ENCODE data around the gene ATP2B2. TPM values are rescaled to one million over a fixed set of nuclear protein-coding genes. Genes with fewer than 3 reads are reported as not detected.

Gene ATP2B2
- total RNA-seq, 6 experiments from 2014 or later: 25.9 to 45.1 (median 35.1) TPM

DNA sequence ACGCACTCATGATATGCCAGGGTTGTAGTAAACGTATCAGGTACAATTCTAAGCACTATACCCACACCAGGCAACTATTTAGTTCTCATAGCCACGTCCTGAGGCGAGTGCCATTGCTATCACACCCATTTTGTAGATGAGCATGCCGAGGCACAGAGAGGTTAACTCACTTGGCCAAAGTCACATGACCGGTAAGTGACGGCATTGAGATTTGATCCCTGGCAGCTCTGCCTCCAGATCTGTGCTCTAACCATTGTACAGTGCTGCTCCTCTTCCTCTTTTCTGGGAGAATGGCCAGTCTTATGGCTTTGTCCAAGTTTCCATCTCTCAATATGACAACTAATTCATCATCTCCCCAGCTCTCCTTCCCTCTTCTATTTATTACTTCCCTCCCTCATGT is 18.9 kb upstream of the ATP2B2 start:
- no peaks in the 10 kb centered on the region for H3K27me3 ChIP-seq
- no peaks in the 10 kb centered on the region for H3K9me3 ChIP-seq
- ATAC-seq (no peak), DNase-seq (peak in 1 of 3 donors; percentile 6)
- H3K27ac ChIP-seq: no peak overlapping the region
- WGBS (ENCODE audit: insufficient coverage, low coverage, low lambda C conversion rate, missing lambda C conversion rate): no CpG with 5 or more reads among the region's 7 CpGs
- TF ChIP-seq POLR2A (IDR thresholded peaks at IDR 0.05): no peak
- TF ChIP-seq, protein P1, sequence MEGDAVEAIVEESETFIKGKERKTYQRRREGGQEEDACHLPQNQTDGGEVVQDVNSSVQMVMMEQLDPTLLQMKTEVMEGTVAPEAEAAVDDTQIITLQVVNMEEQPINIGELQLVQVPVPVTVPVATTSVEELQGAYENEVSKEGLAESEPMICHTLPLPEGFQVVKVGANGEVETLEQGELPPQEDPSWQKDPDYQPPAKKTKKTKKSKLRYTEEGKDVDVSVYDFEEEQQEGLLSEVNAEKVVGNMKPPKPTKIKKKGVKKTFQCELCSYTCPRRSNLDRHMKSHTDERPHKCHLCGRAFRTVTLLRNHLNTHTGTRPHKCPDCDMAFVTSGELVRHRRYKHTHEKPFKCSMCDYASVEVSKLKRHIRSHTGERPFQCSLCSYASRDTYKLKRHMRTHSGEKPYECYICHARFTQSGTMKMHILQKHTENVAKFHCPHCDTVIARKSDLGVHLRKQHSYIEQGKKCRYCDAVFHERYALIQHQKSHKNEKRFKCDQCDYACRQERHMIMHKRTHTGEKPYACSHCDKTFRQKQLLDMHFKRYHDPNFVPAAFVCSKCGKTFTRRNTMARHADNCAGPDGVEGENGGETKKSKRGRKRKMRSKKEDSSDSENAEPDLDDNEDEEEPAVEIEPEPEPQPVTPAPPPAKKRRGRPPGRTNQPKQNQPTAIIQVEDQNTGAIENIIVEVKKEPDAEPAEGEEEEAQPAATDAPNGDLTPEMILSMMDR (IDR thresholded peaks at IDR 0.05): no peak
- no peaks in the 10 kb centered on the region for H3K36me3 ChIP-seq
- no peaks in the 10 kb centered on the region for H3K4me1 ChIP-seq
- H3K4me3 ChIP-seq: no peak overlapping the region
- intact Hi-C loops (cut with DNase I): no loop called here

DNA sequence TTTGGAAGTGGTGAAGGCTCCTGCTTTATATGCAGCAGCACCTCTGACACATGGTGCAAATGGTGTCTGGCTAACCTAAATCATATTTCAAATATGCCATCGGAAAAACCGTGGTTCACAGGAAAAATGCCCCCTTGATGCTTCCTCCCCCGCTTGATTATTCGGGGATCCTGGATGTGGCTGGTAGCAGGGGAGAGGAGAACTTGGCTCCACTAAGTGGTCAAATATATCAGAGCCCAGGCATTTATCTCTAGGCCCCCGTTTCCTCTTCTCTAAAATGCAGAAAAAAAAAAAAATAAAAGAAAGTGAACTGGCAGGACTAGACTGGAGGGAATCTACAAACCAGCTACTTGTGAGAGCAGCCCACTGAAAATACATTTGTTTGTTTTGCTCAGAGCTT is 18.2 kb upstream of the ATP2B2 start:
- DNase-seq (no peak), ATAC-seq (no peak)
- H3K27ac ChIP-seq: no peak overlapping the region
- WGBS (ENCODE audit: insufficient coverage, low coverage, low lambda C conversion rate, missing lambda C conversion rate): 30% methylated on average over 5 of the region's 5 CpGs
- H3K27me3 ChIP-seq: no peaks in the 10 kb centered on the region
- no peaks in the 10 kb centered on the region for H3K36me3 ChIP-seq
- intact Hi-C loops (cut with DNase I): no loop called here
- TF ChIP-seq, protein P1 (IDR thresholded peaks at IDR 0.05): no peak
- TF ChIP-seq POLR2A (IDR thresholded peaks at IDR 0.05): no peak
- no peak overlapping the region for H3K4me3 ChIP-seq
- no peaks in the 10 kb centered on the region for H3K4me1 ChIP-seq
- no peaks in the 10 kb centered on the region for H3K9me3 ChIP-seq

GRCh38 chr3:10522646-10523303 is 17.4 kb upstream of the ATP2B2 start:
- no peaks in the 10 kb centered on the region for H3K4me1 ChIP-seq
- DNase-seq (peak in 1 of 3 donors; percentile 20), ATAC-seq (no peak)
- no peak overlapping the region for H3K27ac ChIP-seq
- no peaks in the 10 kb centered on the region for H3K36me3 ChIP-seq
- intact Hi-C loops (cut with DNase I): no loop called here
- H3K4me3 ChIP-seq: no peak overlapping the region
- no peaks in the 10 kb centered on the region for H3K9me3 ChIP-seq
- TF ChIP-seq, protein P1 (IDR thresholded peaks at IDR 0.05): no peak
- TF ChIP-seq POLR2A (IDR thresholded peaks at IDR 0.05): no peak
- 64% methylated on average over 2 of the region's 3 CpGs for WGBS (ENCODE audit: insufficient coverage, low coverage, low lambda C conversion rate, missing lambda C conversion rate)
- no peaks in the 10 kb centered on the region for H3K27me3 ChIP-seq

DNA sequence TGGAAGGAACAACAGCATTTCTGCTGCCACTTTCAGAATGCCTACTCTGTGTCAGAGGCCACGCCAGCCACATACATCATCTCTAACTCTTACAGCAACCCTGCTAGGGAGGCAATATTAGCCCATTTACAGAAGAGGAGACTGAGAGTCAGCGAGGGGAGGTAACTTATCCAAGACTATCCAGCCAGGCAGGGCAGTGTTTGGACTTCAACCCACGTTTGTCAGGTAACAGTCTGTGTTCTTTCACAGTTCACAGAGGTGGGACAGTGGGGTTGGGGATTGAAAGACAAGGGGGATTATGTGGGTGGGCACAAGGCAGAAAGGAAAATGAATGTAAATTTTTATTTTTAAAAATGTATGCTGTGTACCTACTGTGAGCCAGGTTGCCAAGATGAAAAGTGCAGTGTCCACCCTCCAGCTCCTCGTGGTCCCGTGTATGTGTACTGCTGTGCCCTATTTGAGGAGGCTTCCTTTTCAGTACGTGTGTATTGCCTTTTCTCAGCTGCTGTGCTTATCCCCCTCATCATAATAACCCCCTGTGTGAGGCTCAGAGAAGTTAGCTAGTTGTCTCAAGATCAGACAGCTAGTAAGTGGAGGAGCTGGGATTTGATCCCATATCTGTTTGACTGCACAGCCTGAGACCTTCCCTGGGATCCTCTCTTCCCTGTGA is 16.5 kb upstream of the ATP2B2 start:
- no peak for TF ChIP-seq POLR2A (IDR thresholded peaks at IDR 0.05)
- TF ChIP-seq, protein P1 (IDR thresholded peaks at IDR 0.05): no peak
- Histone ChIP-seq H3K4me3 (no peak overlapping the region), H3K4me1 (no peaks in the 10 kb centered on the region), H3K9me3 (no peaks in the 10 kb centered on the region), H3K27ac (no peak overlapping the region), H3K27me3 (no peaks in the 10 kb centered on the region), H3K36me3 (no peaks in the 10 kb centered on the region)
- ATAC-seq (peak; percentile 34 to 53 (median 48)), DNase-seq (peak in 1 of 3 donors; percentile 10)
- intact Hi-C loops (cut with DNase I): no loop called here
- 45% methylated on average over 6 of the region's 6 CpGs for WGBS (ENCODE audit: insufficient coverage, low coverage, low lambda C conversion rate, missing lambda C conversion rate)

Data from right lobe of liver (tissue), 6 donors.